Measurements from ENCODE around the gene PDGFRB.

The PDGFRB gene

DNA sequence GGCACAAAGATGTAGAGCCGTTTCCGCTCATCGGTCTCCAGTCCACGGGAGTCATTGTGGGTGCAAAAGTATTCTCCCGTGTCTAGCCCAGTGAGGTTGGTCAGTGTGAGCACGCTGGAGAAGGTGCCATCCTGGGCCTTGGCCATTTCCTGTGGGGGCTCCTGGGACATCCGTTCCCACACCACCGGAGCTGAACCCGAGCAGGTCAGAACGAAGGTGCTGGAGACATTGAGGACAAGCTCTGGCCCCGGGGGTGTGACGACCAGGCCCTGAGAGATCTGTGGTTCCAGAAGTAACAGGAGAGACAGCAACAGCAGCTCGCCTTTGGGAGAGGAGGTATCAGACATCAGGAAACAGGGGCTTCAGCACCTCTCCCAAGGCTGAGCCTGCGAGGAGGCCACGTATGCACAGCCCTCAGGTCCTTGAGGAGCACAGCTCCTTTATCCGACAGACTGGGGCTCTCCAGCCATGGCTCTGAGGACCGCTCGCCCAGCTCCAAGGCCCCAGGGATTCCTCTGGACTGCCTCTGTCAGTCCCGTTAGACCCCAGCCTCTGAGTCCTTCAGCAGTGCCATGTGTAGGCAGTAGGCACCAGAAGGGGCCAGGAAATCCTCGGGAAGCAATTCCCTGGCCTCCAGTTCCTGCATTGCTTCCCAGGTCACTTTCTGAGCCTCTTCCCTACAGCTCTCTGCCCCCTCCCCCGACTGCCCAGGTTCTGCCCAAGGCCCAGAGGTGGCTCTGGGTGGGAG lies 19.9 kb downstream of the PDGFRB start:
- DNase-seq (ENCODE audit: extremely low read depth, low read depth), result no peak
- TF ChIP-seq, protein P1, sequence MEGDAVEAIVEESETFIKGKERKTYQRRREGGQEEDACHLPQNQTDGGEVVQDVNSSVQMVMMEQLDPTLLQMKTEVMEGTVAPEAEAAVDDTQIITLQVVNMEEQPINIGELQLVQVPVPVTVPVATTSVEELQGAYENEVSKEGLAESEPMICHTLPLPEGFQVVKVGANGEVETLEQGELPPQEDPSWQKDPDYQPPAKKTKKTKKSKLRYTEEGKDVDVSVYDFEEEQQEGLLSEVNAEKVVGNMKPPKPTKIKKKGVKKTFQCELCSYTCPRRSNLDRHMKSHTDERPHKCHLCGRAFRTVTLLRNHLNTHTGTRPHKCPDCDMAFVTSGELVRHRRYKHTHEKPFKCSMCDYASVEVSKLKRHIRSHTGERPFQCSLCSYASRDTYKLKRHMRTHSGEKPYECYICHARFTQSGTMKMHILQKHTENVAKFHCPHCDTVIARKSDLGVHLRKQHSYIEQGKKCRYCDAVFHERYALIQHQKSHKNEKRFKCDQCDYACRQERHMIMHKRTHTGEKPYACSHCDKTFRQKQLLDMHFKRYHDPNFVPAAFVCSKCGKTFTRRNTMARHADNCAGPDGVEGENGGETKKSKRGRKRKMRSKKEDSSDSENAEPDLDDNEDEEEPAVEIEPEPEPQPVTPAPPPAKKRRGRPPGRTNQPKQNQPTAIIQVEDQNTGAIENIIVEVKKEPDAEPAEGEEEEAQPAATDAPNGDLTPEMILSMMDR (IDR thresholded peaks at IDR 0.05; ENCODE audit: low read depth, low read length), result no peak

DNA sequence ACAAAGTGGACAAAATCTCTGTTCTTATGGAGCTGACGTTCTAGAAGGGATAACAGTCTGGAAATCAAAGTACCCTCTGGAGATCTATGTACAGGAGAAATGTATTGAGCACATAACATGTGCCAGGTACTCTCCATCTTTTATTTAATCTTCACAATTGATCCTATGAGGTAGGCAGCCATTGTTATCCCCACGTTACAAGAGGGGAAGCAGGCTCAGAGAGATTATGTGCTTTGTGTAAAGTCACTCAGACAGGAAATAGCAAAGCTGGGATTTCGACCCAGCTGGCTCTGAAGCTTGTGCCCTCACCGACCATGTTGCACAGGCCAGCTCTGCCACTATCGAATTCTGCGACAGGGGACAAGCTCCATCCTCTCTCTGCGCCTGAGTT lies 21.5 kb downstream of the PDGFRB start:
- TF ChIP-seq, protein P1 (IDR thresholded peaks at IDR 0.05; ENCODE audit: low read depth, low read length), result no peak
- DNase-seq (ENCODE audit: extremely low read depth, low read depth), result no peak

DNA sequence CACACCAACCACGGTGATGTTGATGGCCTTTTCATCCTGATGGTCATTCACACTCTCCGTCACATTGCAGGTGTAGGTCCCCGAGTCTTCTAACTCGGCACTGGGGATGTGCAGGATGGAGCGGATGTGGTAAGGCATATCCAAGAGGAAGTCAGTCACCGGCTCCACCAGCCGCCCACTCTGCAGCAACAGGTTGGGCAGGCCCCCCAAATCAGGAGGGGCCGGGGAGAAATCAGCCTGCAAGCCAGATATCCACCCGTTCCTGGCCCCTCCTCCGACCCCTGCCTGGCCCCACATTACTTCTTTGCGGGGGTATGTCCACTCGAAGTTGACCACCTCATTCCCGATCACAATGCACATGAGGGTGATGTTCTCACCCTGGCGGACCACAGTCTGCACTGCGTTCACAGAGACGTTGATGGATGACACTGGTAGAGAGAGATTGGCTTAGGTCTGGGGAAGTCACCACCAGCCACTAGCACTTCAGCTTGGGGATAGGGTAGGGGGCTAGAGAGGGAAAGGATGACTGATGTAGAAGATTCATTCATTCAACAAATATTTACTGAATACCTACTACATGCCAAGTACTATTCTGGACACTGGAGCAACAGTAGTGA lies 22.0 kb downstream of the PDGFRB start:
- no peak for DNase-seq (ENCODE audit: extremely low read depth, low read depth)
- TF ChIP-seq, protein P1 (IDR thresholded peaks at IDR 0.05; ENCODE audit: low read depth, low read length), result no peak

DNA sequence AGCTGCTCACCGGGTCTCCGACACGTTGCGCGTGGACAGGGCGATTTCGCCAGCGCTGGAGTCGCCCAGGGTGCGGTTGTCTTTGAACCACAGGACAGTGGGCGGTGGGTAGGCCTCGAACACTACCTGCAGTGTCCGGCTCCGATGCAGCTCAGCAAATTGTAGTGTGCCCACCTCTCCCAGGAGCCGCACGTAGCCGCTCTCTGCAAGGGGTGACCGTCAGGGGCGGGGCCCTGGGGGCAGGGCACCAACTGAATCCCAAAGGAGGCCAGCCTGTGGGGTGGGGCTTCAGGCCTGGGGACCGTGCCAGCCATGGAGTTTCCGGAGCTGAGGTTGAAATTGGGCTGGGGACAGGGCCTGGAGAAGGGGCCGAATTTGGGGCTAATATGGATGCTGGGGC lies 22.9 kb downstream of the PDGFRB start:
- TF ChIP-seq, protein P1 (IDR thresholded peaks at IDR 0.05; ENCODE audit: low read depth, low read length), result no peak
- DNase-seq (ENCODE audit: extremely low read depth, low read depth), result no peak

DNA sequence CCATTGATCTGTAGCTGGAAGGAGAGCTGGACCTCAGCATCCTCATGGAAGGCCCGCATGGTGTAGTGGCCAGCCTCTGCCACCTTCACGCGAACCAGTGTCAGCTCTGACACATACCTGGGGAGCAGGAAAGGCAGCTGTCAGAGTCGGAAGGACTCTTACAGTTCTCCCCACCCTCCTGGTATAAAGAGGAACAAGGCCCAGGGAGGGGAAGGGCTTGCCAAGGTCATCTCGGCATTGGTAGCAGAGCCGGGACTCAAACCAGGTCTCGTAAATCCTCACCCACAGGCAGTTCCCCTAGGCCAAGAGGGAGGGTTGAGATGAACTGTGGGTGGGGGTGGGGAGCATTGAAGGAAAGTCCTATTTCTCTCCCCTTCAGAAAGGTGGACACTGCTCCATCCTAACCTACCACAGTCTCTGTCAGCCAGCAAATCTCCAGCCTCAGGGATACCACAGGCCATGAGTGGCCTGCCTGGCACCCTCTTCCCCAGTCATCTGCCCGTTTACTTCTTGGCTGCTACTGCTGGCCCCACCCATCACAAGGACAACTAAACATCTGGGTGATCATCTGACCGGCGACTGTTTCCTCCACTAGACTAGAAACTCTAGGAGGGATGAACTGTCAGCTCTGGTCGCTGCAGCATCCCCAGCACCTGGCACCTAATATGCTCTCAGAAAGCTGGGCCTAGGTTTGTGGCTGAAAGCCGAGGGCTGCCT lies 23.5 kb downstream of the PDGFRB start:
- TF ChIP-seq, protein P1 (IDR thresholded peaks at IDR 0.05; ENCODE audit: low read depth, low read length), result no peak
- DNase-seq (ENCODE audit: extremely low read depth, low read depth), result no peak

DNA sequence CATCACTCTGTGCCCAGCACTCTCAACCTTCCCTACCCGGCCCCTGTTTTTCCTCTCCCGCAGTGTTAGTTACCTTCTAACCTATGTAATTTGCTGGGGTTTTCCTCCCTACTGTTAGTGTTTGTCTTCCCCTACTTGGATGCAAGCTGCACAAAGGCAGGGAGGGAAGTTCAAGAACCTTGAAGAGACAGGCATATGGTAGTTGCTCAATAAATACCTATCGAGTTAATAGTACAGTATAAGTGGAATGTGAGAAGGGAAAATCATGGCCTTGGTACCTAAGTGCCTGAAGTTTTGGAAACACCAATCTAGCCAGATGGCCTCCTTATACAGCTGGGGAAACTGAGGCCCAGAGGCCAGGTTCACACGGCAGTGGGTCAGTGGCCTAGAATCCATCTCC lies 24.2 kb downstream of the PDGFRB start:
- TF ChIP-seq, protein P1 (IDR thresholded peaks at IDR 0.05; ENCODE audit: low read depth, low read length), result no peak
- no peak for DNase-seq (ENCODE audit: extremely low read depth, low read depth)

DNA sequence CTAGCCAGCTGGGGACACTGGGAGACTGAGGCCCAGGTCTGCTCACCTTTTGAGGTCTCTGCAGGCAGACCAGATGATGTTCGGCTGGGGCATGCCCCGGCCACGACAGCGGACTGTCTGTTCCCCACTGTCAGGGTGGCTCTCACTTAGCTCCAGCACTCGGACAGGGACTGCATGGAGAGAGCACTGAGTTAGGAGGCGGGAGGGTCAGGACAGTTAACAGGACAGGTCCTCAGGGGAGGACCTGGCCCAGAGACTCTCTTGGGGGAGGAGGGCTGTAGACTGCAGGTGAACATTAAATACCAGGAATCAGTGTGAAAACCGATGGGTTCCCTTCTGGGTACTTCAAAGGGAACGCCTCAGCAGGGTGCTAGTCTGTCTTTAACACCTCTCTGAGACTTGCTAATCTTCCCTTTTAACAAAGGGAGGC lies 25.1 kb downstream of the PDGFRB start:
- TF ChIP-seq, protein P1 (IDR thresholded peaks at IDR 0.05; ENCODE audit: low read depth, low read length), result no peak
- no peak for DNase-seq (ENCODE audit: extremely low read depth, low read depth)

All from AG09319 (cell line).